Measurements from ENCODE around the gene TEKT5.

Gene TEKT5

GRCh38 chr16:10606607-10607006 is 88.1 kb downstream of the TEKT5 start:
- TF ChIP-seq NFIC (IDR thresholded peaks at IDR 0.05) = no peak
- TF ChIP-seq FOXM1 (IDR thresholded peaks at IDR 0.05; ENCODE audit: borderline replicate concordance, low read depth) = no peak
- no peak for TF ChIP-seq RAD21 (IDR thresholded peaks at IDR 0.05; ENCODE audit: low read depth)
- TF ChIP-seq YY1 (IDR thresholded peaks at IDR 0.05; ENCODE audit: low read depth) = no peak
- TF ChIP-seq TAF1 (IDR thresholded peaks at IDR 0.05; ENCODE audit: low read depth) = no peak
- TF ChIP-seq CEBPB (IDR thresholded peaks at IDR 0.05) = no peak
- TF ChIP-seq MAX (IDR thresholded peaks at IDR 0.05) = no peak
- TF ChIP-seq TEAD4 (IDR thresholded peaks at IDR 0.05) = no peak
- TF ChIP-seq EGR1 (IDR thresholded peaks at IDR 0.05) = no peak

GRCh38 chr16:10605636-10606035 is 89.1 kb downstream of the TEKT5 start:
- TF ChIP-seq YY1 (IDR thresholded peaks at IDR 0.05; ENCODE audit: low read depth) (no peak), TCF12 (IDR thresholded peaks at IDR 0.05; ENCODE audit: low read depth) (no peak), NFIC (IDR thresholded peaks at IDR 0.05) (no peak), CEBPB (IDR thresholded peaks at IDR 0.05) (no peak), TEAD4 (IDR thresholded peaks at IDR 0.05) (no peak), ZBTB7A (IDR thresholded peaks at IDR 0.05; ENCODE audit: low read depth) (no peak), EP300 (IDR thresholded peaks at IDR 0.05; ENCODE audit: borderline replicate concordance) (no peak)

GRCh38 chr16:10601444-10602408 is 93.0 kb downstream of the TEKT5 start:
- no peak for TF ChIP-seq CEBPB (IDR thresholded peaks at IDR 0.05)
- TF ChIP-seq EGR1 (IDR thresholded peaks at IDR 0.05) = 0 out of 2 replicates have a peak, but pooled peaks have one; percentile 30

DNA sequence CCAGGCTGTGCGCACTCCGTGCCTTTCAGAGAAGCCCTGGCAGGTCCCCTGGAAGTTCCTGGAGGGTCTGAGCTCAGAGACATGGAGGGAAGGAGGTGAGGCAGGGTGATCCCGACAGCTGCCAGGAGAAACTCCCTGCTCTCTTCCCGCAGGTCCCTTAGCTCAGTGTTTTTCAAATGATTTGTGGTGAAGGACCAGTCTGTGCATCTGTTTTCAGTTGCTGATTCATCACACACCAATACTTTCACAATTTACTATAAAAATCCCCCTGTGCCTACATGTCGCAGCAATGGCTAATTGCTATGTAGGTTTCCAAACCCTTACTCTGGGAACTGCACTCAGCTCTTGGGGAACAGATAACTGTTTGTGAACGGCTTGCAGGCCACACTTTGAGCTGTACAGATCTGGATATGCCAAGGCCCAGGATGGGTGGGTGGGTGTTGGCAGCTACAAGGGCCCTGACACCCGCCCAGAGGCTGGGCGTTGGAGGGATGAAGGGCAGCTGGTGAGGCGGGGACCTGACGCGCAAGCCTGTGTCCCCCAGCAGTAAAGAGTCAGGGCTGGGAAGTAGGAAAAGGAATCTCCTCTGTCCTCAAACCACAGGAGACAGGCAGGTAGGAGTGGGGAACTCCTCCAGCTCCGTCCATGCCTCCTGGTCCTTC is 93.8 kb downstream of the TEKT5 start:
- TF ChIP-seq YY1 (IDR thresholded peaks at IDR 0.05; ENCODE audit: low read depth) = no peak
- no peak for TF ChIP-seq TEAD4 (IDR thresholded peaks at IDR 0.05)
- no peak for TF ChIP-seq ZBTB7A (IDR thresholded peaks at IDR 0.05; ENCODE audit: low read depth)
- TF ChIP-seq FOXM1 (IDR thresholded peaks at IDR 0.05; ENCODE audit: borderline replicate concordance, low read depth) = no peak
- TF ChIP-seq TCF12 (IDR thresholded peaks at IDR 0.05; ENCODE audit: low read depth) = no peak
- TF ChIP-seq TAF1 (IDR thresholded peaks at IDR 0.05; ENCODE audit: low read depth) = no peak
- no peak for TF ChIP-seq EGR1 (IDR thresholded peaks at IDR 0.05)
- no peak for TF ChIP-seq NFIC (IDR thresholded peaks at IDR 0.05)
- no peak for TF ChIP-seq RAD21 (IDR thresholded peaks at IDR 0.05; ENCODE audit: low read depth)
- TF ChIP-seq REST (IDR thresholded peaks at IDR 0.05; ENCODE audit: low read depth) = no peak
- no peak for TF ChIP-seq CEBPB (IDR thresholded peaks at IDR 0.05)
- TF ChIP-seq, protein P1, sequence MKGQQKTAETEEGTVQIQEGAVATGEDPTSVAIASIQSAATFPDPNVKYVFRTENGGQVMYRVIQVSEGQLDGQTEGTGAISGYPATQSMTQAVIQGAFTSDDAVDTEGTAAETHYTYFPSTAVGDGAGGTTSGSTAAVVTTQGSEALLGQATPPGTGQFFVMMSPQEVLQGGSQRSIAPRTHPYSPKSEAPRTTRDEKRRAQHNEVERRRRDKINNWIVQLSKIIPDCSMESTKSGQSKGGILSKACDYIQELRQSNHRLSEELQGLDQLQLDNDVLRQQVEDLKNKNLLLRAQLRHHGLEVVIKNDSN (IDR thresholded peaks at IDR 0.05) = no peak
- TF ChIP-seq EP300 (IDR thresholded peaks at IDR 0.05; ENCODE audit: borderline replicate concordance) = no peak
- no peak for TF ChIP-seq MAX (IDR thresholded peaks at IDR 0.05)
- no peak for TF ChIP-seq CREB1 (IDR thresholded peaks at IDR 0.05; ENCODE audit: low read depth)

GRCh38 chr16:10599626-10600025 is 95.1 kb downstream of the TEKT5 start:
- TF ChIP-seq ZBTB7A (IDR thresholded peaks at IDR 0.05; ENCODE audit: low read depth) = no peak
- TF ChIP-seq, protein P1 (IDR thresholded peaks at IDR 0.05) = no peak
- no peak for TF ChIP-seq EGR1 (IDR thresholded peaks at IDR 0.05)
- TF ChIP-seq YY1 (IDR thresholded peaks at IDR 0.05; ENCODE audit: low read depth) = no peak
- no peak for TF ChIP-seq EP300 (IDR thresholded peaks at IDR 0.05; ENCODE audit: borderline replicate concordance)
- TF ChIP-seq FOXM1 (IDR thresholded peaks at IDR 0.05; ENCODE audit: borderline replicate concordance, low read depth) = no peak
- TF ChIP-seq CEBPB (IDR thresholded peaks at IDR 0.05) = no peak

DNA sequence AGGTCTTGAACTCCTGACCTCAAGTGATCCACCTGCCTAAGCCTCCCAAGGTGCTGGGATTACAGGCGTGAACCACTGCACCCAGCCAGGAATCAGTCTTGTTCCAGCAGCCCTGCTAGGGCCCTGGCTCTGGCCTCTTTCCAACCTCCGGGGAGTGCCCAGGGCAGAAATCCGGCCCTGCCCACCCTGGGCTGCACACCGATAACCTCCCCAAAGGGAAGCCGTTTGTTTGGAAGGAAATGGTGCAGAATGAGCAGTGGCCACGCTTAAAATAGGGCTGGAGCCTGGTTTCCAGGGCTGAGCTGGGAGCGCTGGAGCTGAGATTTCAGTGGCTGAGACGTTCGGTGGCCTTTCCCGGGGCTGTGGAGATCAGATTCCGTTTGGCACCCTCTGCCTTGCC is 96.6 kb downstream of the TEKT5 start:
- TF ChIP-seq REST (IDR thresholded peaks at IDR 0.05; ENCODE audit: low read depth) (no peak), TEAD4 (IDR thresholded peaks at IDR 0.05) (peak; percentile 37; the same call in 1 of the 2 replicates), EGR1 (IDR thresholded peaks at IDR 0.05) (no peak), FOXM1 (IDR thresholded peaks at IDR 0.05; ENCODE audit: borderline replicate concordance, low read depth) (no peak), ZBTB7A (IDR thresholded peaks at IDR 0.05; ENCODE audit: low read depth) (no peak), TCF12 (IDR thresholded peaks at IDR 0.05; ENCODE audit: low read depth) (peak; percentile 79), EP300 (IDR thresholded peaks at IDR 0.05; ENCODE audit: borderline replicate concordance) (peak; percentile 53; the same call in 1 of the 2 replicates), NFIC (IDR thresholded peaks at IDR 0.05) (peak; percentile 79), MAX (IDR thresholded peaks at IDR 0.05) (0 out of 2 replicates have a peak, but pooled peaks have one; percentile 24)

Measured in Ishikawa (cell line).